EH (cell line): Measurements from ENCODE around the gene ATF7IP2.
"Not testable (repeated sequence)": the region's sequence is repeated elsewhere in the genome, so short reads cannot be mapped to it uniquely, and the experiment has no call there.

ENCODE experiments used
- DNase-seq: peaks from one replicate; pipeline ENCODE4 v3.0.0-alpha.2; 2015; ENCODE audit warnings: low read depth

Gene ATF7IP2

GRCh38 chr16:10452208-10453158, 66.6 kb downstream of the ATF7IP2 start:
- not testable (repeated sequence) for DNase-seq

- no peak for DNase-seq
Measured at GRCh38 chr16:10453159-10453510, 67.3 kb downstream of the ATF7IP2 start.

GRCh38 chr16:10465821-10466220, 80.0 kb downstream of the ATF7IP2 start:
- DNase-seq, result peak; percentile 16

DNA sequence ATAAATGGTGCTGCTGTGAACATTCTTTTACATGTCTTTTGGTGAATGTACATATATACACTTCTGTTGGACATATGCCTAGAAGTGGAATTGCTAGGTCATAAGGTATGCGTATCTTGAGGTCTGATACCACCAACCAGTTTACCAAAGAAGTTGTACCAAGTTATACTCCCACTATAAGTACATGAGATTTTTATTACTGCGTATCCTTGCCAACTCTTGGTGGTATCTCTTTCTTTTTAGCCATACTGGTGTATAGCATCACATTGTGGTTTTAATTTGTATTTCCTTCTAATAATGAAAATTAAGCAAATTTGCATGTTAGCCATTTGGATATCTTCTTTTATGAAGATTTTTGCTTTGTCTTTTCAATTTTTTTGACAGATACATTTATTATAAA, 80.5 kb downstream of the ATF7IP2 start:
- DNase-seq, result no peak

DNA sequence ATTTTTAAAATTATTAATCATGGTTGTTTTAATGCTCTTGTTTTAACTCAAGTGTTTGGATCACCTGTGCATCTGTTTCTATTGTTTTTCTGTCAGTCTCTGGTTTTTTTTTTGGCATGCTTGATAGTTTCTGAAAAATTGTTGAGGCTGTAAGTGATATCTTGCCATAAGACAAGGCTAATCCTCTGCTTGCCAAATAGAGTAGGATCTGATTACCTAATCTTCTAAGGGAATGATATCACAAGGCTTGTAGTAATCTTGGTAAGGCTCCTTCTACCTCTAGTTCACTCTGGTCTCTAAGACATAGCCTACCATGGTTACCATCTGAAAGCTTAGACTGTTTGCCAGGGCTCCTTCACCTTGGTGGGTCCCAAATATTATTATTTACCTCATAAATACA, 81.0 kb downstream of the ATF7IP2 start:
- no peak for DNase-seq

DNA sequence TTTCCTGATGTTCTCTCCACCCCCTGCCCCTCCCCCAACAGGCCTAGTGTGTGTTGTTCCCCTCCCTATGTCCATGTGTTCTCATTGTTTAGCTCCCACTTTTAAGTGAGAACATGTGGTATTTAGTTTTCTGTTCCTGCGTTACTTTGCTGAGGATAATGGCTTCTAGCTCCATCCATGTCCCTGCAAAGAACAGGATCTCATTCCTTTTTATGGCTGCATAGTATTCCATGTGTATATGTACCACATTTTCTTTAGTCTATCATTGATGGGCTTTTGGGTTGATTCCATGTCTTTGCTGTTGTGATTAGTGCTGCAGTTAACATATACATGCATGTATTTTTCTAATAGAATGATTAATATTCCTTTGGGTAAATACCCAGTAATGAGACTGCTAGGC, 90.8 kb downstream of the ATF7IP2 start:
- DNase-seq, result not testable (repeated sequence)

- no peak for DNase-seq
Measured at GRCh38 chr16:10480151-10480550, 94.3 kb downstream of the ATF7IP2 start.

DNA sequence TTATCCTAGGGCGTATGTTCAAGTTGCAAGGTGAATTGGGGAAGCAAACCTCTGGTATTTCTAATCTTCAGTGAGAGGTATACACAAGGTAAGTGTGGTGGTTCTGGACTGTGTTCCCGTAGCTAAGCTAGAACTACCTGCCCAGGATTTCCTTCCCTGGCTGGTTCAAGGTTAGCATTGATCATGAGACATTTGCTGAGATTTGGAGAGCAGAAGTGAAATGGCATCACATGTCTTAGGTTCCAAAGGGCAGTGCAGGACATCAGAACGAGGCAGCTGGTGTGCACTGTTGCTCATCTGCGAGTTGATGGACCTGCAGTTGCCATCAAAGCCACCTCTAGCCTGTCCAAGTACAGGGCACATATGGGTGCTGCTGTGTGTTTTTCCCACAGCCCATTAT, 99.3 kb downstream of the ATF7IP2 start:
- DNase-seq, result no peak

- DNase-seq, result no peak
Measured at GRCh38 chr16:10485698-10486382, 100.0 kb downstream of the ATF7IP2 start.

DNA sequence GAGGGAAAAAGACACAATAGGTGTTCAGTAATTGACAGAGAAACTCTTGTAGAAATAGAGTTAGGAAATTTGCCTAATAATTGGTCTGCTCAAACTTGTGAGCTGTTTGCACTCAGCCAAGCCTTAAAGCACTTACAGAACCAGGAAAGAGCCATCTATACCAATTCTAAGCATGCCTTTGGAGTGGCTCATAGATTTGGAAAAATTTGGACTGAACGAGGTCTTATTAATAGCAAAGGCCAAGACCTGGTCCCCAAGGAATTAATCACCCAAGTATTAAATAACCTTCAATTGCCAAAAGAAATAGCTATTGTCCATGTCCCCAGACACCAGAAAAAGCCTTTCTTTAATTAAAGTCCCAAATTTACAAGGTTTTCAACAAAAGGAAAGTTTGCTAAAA, 104.3 kb downstream of the ATF7IP2 start:
- peak; percentile 33 for DNase-seq

DNA sequence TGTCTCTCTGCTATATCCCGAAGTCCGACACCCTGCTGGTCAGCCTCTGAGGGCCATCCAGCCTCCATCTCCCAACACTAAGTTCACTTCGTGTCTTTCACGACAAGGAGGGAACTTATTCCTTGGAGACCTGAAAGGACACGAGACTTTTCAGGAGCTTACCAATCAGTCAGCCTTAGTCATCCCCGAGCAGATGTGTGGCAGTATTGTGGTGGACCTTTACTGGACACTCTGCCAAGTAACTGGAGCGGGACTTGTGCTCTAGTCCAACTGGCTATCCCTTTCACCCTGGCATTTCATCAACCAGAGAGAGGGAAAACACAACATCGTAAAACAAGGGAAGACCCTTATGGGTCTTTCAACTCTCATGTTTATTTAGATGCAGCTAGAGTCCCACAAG, 107.4 kb downstream of the ATF7IP2 start:
- no peak for DNase-seq

GRCh38 chr16:10494343-10495030, 108.6 kb downstream of the ATF7IP2 start:
- DNase-seq, result no peak

- DNase-seq, result no peak
Measured at GRCh38 chr16:10495031-10495345, 109.1 kb downstream of the ATF7IP2 start.

DNA sequence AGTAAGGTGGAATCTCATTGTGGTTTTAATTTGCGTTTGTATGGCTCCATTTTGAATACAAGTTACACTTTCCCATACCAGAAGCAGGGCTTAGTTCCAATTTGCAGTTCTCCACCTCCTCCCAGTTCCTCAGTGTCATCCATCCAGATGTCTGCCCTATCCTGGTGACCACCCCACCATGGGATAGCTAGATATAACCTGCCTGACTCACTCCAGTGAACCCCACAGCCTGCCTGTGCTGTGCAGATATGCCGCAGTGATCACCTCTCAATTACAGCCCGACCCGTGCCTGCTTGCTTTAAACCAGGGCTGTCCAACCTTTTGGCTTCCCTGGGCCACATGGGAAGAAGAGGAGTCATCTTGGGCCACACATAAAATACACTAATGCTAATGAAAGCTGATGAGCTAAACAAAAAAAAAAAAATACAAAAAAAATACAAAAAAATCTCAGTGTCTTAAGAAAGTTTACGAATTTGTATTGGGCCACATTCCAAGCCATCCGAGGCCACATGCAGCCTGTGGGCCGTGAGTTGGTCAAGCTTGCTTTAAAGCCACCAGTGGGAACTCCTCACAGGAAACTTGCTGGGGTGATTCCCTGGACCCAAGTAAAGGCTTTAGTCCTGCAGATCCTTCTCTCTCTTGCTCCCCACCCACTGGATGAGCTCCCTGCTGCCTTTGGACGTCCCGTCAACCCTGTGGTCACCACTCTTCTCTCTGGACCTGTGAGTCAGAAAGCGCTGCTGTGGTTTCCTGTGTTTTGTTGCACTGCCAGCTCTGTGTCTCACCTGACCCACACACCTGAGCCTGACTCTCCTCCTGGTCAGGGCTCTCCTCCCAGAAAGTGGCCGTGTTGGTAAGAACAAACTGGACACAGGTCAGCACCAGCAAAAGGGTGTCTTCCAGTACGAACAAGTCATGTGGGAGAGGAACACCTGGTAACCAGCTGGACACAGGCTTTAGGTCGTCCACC, 111.6 kb downstream of the ATF7IP2 start:
- DNase-seq, result no peak

DNA sequence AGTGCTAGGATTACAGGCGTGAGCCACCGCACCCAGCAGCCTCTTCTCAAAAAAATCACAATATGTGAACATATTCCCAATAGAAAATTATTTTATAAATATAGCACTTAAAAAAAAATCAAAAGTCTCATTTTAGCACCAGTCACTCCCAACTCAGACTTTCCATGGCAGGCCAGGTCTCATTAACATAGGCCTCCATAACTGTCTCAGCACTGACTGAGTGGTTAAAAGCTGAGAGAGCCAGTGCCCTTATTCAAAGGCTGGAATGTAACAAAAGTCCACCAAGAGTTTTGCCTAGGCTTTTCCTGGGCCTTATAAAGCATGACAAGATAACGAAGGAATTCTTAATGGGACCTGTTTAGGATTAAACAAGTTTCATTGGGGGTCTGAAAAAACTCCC, 114.7 kb downstream of the ATF7IP2 start:
- DNase-seq, result no peak

GRCh38 chr16:10501016-10501607, 115.3 kb downstream of the ATF7IP2 start:
- DNase-seq, result no peak

- DNase-seq, result no peak
Measured at GRCh38 chr16:10502776-10503175, 116.9 kb downstream of the ATF7IP2 start.

DNA sequence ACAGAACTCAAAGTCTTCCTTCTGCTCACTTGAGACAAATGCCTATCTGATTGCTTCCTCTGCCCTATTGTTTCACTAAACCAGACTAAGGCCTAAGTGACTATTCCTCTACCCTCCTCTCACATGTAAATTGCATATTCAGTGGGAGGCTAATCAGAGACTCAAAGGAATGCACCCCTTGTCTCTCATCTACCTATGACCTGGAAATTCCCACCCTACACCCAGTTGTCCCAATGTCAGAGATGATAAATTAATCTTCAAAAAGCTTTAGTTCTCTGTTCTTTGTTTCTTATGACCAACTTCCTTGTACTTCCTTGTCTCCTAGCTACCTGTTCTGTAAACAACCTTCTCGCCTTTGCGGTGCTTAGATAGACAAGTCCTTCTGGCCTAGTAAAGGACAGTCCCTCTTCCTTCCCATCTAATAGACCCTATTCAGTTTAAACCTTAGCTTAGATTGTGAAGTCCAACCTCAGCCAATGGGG, 118.6 kb downstream of the ATF7IP2 start:
- DNase-seq, result no peak

DNA sequence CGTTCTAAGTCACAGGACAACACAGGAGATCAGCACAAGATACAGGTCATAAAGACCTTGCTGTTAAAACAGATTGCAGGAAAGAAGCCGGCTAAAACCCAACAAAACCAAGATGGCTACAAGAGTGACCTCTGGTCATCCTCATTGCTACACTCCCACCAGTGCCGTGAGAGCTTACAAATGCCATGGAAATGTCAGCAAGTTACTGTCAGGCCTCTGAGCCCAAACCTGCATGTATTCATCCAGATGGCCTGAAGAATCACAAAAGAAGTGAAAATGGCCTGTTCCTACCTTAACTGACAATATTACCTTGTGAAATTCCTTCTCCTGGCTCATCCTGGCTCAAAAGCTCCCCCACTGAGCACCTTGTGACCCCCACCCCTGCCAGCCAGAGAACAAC, 119.4 kb downstream of the ATF7IP2 start:
- not testable (repeated sequence) for DNase-seq

DNA sequence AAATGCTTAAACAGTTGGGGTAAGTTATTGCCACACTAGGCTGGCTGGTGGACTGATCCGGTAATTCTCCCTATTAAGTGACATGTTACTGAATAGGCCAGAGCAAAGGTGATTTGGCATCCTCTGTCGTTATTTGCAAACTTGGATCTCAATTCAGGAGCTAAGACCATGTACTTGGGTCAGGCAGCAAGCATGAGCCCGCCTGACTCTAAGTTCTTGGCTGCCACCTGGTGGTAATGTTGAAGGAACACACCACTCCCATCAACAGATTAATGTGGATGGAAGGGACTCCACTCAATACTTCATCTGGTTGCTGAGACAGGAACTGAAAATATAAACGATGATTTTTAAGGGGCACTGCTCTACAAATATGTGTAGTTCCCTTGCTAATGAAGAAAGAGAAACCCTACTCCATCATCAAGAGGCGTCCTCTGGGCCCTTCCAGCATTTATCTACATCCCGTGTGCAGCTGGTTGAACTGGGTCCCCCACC, 123.7 kb downstream of the ATF7IP2 start:
- peak; percentile 80 for DNase-seq

- DNase-seq, result no peak
Measured at GRCh38 chr16:10510279-10510678, 124.4 kb downstream of the ATF7IP2 start.
